NCI-H1417 (cell line): ENCODE results near the gene CHI3L2.
A peak's percentile ranks its signal among the peaks of the same experiment; 100 is the strongest.

Source experiments
- DNase-seq, 3 experiments: peaks; one replicate each; lab custom pipeline; 2025; lab: John Stamatoyannopoulos, UW

The CHI3L2 gene

DNA sequence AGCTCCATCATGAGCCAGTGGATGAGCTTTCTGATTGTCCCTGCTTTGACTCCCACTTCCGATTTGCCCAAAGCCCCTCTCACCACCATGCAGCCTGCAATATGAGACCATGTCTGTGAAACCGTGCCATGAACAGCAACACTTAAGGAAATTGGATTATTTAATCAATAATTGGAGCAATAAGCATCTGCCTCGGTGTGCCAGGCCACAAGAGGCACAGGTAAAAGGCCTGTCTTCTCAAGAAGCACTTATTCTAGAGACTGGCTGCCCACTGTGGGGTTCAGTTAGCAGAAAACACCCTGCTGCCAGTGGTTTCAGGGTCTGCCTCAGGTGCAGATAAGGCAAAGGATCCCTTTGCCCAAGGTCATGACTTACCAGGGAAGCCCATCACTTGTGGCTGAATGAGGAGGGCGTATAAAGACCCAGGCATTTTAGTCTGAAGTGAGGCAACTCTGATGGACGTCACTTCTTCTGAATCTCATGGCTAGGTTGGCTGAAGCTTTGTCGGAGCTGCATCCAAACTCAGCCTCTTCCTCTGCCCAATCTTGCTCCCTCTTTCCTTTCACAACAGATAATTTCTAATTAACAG is 7.1 kb upstream of the CHI3L2 start:
- DNase-seq = no peak

GRCh38 chr1:111221276-111221632 is 6.3 kb upstream of the CHI3L2 start:
- DNase-seq = no peak

DNA sequence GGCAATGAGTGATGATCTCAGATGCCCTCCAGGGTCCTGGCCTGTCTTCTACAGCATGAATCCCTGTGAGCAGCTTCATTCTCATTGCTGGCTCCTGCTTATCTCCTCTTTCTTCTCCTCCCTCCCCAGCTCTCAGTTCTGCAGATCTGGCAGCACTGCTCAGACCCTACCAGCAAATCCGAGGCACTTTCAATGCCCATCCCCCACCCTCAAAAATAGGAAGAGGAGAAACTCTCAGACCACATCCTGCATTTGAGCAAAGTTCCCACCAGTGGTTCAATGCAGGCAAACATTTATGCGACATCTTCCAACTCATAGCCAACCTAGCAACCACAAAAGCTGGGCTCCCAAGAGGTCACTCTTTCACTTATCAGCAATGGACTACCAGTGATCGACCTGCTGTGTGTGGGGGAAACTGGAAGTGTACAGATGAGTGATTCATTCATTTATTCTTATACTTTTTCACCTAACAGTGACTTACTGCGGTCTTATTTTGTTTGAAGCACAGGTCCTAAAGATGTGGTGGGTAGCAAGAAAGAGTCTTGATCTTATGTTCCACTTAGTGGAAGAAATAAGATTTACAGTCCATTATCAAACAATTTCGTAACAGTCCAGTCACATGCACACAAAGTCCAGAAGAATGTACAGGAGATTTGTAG is 5.8 kb upstream of the CHI3L2 start:
- DNase-seq = no peak

DNA sequence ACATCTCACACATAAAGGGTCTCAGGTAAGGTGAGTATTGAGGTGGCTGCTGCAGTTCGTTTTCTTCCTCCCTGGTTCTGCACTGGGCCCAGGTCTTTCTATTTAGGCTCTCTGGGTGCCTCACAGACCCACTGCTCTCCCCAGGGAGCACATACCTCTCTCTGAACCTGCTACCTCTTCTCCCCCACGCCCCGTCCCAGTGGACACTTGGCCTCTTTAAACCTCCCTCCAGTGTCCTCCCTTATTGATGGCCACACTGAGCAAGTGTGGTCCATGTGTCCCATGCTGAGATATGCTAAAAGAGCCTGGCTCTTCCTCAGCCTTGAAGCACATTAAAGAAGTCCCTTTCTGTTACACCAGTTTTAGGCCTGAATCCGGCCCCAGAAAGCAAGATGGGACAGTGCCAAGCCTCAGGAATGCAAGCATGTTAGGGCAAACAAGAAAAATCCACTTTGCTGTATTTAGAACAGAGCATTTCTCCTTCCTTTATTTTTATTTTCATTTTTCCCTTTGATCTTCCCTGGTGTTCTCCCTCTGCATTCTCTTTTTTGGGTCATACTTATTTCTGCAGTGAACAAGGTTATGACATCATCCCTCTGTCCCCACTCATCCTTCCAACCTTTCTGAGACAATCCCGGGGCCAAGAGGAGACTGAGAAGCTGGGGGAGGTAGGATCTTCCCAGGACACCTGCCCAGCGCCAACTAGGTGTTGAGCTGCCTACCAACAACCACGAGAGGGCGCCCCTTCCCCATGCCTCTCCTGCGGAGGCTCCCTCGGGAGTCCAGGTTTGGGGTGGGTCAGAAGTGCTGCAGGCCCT is 5.0 kb upstream of the CHI3L2 start:
- DNase-seq = peak; percentile 47 to 79 (median 69)

- no peak for DNase-seq
These were observed 4.3 kb upstream of the CHI3L2 start for GRCh38 chr1:111223126-111223685.

- DNase-seq = no peak
These were observed 2.4 kb upstream of the CHI3L2 start for GRCh38 chr1:111225091-111225490.

DNA sequence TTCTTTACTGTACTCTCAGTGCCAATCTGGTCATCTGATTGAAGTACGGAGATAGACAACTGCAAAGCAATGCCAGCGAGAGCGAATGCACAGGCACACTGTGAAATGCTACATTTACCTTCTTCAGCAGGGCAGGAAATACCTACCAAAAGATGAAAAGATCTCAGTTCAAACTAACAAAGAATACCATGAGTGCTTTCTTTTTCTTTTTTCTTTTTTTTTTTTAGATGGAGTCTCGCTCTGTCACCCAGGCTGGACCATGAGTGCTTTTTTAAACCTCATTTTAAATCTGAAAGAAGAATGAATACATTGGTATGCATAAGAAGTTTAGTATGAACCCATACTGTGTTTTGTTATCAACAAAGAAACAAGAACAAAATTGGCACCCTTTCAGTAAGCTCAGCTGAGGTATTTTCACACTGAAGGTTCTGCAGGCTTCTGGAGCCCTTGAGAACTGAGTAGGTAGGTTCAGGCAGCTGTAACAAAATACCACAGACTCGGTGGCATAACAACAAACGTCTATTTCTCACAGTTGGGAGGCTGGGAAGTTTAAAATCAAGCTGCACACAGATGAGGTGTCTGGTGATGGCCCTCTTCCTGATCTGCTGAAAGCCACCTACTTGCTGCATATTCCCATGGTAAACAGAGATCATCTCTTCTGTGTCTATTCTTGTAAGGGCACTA is 1.7 kb upstream of the CHI3L2 start:
- no peak for DNase-seq

DNA sequence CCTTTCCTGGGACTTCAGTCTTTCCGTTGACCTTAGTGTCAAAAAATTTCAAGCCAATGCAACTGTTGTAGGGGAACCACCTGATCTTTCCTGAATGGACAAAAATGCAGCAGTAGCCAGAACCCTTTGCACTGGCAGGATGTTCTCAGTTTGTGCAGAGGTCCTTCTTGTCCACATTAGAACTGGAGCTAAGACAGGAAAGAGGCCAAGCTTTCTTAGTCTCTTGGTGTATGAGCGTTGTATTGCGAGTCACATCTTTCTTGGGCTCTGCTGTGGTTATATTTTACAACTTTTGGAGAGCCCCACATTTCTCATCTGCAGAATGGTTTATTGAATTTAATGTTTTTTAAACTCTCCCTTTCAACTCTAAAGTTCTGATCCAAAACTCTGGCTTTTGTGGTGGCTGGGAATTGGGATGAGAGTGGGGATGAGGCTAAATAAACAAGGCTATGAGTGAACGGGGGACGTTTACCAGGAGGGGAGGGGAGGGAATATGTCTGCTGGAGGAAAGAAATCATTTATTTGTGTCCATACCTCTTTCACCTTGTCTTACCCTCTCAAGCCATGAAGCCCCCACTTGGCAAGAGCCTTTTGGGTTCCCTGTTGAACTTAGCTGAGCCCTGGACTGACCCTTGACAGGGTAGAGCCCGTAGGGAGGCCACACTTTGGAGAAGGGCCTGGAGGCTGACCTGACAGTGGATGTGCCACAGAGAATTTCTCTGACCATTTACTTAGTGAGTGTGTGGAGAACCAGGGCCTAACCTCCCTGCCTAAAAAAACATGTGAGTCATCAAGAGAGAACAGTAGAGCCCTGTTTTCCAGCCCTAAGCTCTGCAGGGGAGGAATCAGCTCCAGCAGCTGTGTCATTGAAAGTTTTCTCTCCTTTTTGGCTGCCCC is 586 bp downstream of the CHI3L2 start:
- no peak for DNase-seq

- no peak for DNase-seq
These were observed 1.2 kb downstream of the CHI3L2 start for GRCh38 chr1:111228748-111229126.

- DNase-seq = no peak
These were observed 4.6 kb downstream of the CHI3L2 start for GRCh38 chr1:111232134-111232533.

GRCh38 chr1:111234258-111234657 is 6.7 kb downstream of the CHI3L2 start:
- DNase-seq = no peak

DNA sequence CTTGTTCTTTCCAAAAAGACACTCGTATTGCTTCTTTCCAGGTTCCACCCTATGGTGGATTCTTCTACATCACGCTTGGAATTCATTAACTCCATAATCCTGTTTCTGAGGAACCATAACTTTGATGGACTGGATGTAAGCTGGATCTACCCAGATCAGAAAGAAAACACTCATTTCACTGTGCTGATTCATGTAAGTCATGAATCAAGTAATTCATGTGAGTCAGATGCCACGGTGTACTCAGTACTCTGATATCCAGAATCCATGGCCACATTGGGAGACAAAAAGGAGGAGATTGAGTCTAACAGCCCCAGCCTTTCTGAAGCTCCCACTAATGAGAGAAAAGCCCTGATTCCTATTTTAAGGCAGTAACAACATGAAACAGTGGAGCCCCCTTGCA is 7.4 kb downstream of the CHI3L2 start:
- no peak for DNase-seq

- no peak for DNase-seq
These were observed 8.9 kb downstream of the CHI3L2 start for GRCh38 chr1:111236379-111236778.

DNA sequence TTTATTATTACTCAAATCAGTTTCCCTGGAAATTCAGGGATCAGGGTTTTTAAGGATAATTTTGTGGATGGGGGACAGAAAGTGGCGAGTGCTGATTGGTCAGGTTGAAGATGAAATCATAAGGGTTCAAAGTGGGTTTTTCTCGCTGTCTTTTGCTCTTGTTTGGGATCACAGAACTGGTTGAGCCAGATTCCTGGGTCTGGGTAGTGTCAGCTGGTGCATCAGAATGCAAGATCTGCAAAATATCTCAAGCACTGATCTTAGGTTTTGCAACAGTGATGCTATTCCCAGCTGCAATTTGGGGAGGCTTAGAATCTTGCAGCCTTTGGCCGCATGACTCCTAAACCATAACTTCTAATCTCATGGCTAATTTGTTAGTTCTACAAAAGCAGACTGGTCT is 9.3 kb downstream of the CHI3L2 start:
- DNase-seq = no peak

- no peak for DNase-seq
These were observed 10.7 kb downstream of the CHI3L2 start for GRCh38 chr1:111238056-111238795.

DNA sequence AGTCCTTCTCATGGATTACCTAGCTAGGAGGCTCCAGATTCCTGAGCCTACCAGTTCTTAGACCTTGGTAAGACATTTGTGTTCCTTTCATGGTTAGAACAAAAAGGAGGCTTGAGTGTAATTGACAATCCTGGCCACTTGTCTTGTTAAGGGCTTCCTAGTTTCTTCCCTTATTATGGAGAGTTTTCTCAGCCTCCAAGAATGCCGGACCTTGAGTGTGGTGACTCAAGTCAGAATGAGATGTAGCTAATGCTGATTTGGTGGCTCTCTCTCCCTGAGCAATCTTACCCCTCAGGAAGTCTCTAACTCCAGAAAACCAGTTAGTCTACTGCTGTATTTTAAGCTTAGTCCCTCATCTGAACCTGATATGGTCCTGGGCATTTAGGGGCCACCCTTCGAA is 14.3 kb downstream of the CHI3L2 start:
- DNase-seq = no peak

- DNase-seq = no peak
These were observed 15.5 kb downstream of the CHI3L2 start for GRCh38 chr1:111242805-111243523.

DNA sequence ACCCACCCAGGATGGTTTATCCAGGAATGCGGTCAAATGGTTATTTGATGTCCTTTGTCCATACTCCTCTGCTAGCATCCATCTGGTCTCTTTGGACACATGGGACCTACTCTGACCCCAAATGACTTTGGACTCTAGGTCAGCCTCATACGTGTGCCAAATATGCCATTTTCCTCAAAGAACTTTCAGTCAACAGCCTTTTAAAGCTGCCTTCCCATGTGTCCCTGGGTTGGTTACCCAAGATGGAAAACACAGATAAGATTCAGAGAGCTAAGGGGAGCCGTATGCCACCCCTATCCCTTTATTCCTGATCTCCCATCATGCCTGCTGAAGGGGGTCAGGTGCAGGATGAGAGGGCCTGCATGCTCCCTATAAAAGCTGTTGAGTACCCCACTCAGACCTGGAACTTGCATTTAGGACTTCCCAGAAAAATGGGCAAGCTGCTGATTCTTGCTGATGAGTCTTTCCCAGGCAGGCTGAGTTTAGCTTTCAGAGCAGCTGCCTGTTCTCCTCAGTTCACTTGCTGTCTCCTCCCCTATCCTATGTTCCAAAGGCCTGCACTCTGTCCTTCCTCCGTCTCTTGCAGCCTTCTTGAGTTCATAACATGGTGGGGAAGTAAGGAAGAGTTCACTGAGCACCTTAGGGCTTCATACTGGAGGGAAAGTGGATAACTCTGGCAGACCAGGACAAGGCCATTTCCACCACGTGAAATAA is 19.8 kb downstream of the CHI3L2 start:
- DNase-seq = no peak

DNA sequence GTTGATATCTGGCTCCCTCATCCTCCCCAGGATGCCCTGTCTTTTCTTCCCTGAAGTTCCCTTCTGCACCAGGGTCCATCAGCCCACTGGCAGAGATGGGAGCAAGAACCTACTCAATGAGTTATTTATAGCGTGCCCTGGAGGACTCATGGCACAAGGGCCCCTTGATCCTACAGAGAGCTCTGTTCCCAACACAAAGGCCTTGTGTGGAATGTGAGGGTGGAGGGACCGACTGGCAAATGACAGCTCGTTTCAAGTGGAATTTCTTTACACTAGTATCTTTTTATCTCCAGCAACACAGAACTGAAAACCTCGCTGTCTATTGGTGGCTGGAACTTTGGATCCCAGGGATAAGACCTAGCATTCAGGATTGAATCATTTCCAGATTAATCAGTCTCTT is 22.4 kb downstream of the CHI3L2 start:
- no peak for DNase-seq
